GM12801 (cell line): Measurements from ENCODE around the gene WFDC8.

Source experiments
- CTCF ChIP-seq: IDR thresholded peaks from one replicate; pipeline ENCODE4 v1.5.1; 2011; ENCODE audit warnings: control low read depth; ENCODE audit not compliant: insufficient read length; ENCODE audit errors: extremely low read depth

The WFDC8 gene

GRCh38 chr20:45506398-45506797 is 72.7 kb downstream of the WFDC8 start:
- no peak for TF ChIP-seq CTCF

- TF ChIP-seq CTCF, result no peak
Measured at GRCh38 chr20:45503403-45503802, 75.7 kb downstream of the WFDC8 start.

- TF ChIP-seq CTCF, result no peak
Measured at GRCh38 chr20:45502561-45502960, 76.5 kb downstream of the WFDC8 start.
